Natural killer cell (primary cell): ENCODE measurements around the gene HOXC6. TPM values are rescaled to one million over a fixed set of nuclear protein-coding genes. Genes with fewer than 3 reads are reported as not detected.

Experiments used
- ATAC-seq, 3 donors: fragments of 150-1000 bp in 2 of 3; fragments of 200-7000 bp in 1 of 3; cut with Tn5 transposase; 1 replicate in 1 of 3; 2 replicates in 2 of 3; pipeline ENCODE4 v1.10.0; 2021; ENCODE audit warnings: mild to moderate bottlenecking in 2 of 3, moderate library complexity in 2 of 3
- DNase-seq, 2 donors: peaks; one replicate each; pipeline versions ENCODE4 v3.0.0 to v3.0.0-alpha.2; 2013 to 2021; ENCODE audit warnings: mixed read lengths in 1 of 2
- H3K27ac ChIP-seq: one replicate; pipeline ENCODE4 v1.5.1; 2013; ENCODE audit warnings: mild to moderate bottlenecking, low read length
- H3K27me3 ChIP-seq: one replicate; pipeline ENCODE4 v1.6.1; 2013; ENCODE audit warnings: low read length; ENCODE audit not compliant: control insufficient read depth, insufficient read depth
- H3K36me3 ChIP-seq: one replicate; pipeline ENCODE4 v1.6.1; 2013; ENCODE audit warnings: low read length; ENCODE audit not compliant: control insufficient read depth, insufficient read depth
- H3K4me1 ChIP-seq: one replicate; pipeline ENCODE4 v1.6.1; 2013; ENCODE audit warnings: low read length; ENCODE audit not compliant: control insufficient read depth, insufficient read depth
- H3K4me3 ChIP-seq: one replicate; pipeline ENCODE4 v1.5.1; 2013; ENCODE audit warnings: low read length
- H3K9me3 ChIP-seq: one replicate; pipeline ENCODE4 v1.6.1; 2013; ENCODE audit warnings: low read length; ENCODE audit not compliant: control insufficient read depth, insufficient read depth
- H3K27ac Mint-ChIP-seq, 2 donors: one replicate each; pipeline ENCODE4 v1.8.0; 2022; ENCODE audit warnings: mild to moderate bottlenecking in 2 of 2, mixed read lengths in 2 of 2, moderate library complexity in 1 of 2
- H3K27me3 Mint-ChIP-seq, 2 donors: one replicate each; pipeline ENCODE4 v1.8.0; 2022; ENCODE audit warnings: low read depth in 2 of 2, mixed read lengths in 2 of 2
- H3K36me3 Mint-ChIP-seq: one replicate; pipeline ENCODE4 v1.8.0; 2022; ENCODE audit warnings: mixed read lengths
- H3K4me1 Mint-ChIP-seq, 2 donors: one replicate each; pipeline ENCODE4 v1.8.0; 2022; ENCODE audit warnings: mixed read lengths in 2 of 2
- H3K4me3 Mint-ChIP-seq: one replicate; pipeline ENCODE4 v1.8.0; 2022; ENCODE audit warnings: mild to moderate bottlenecking, moderate library complexity, mixed read lengths
- H3K9me3 Mint-ChIP-seq, 2 donors: one replicate each; pipeline ENCODE4 v1.8.0; 2022; ENCODE audit warnings: mixed read lengths in 2 of 2
- WGBS: methylation state at CpG from one replicate; pipeline ENCODE4 v1.1.7; 2013; ENCODE audit warnings: missing lambda C conversion rate; ENCODE audit not compliant: insufficient coverage; 5-methylcytosine and 5-hydroxymethylcytosine counted together
- intact Hi-C: fragments of 100-400 bp; cut with micrococcal nuclease; formaldehyde crosslinking; loops from one replicate; pipeline ENCODE4 v1.14.2; 2022
- total RNA-seq, 4 donors: library from RNA; stranded (reverse); fragments of 120-200 nt in 1 of 4; gene quantifications; one replicate each; pipeline versions ENCODE4 v1.2.3 to v1.2.4, GENCODE V29; 2013 to 2022
- TF ChIP-seq, protein P1 (sequence below): fragments of 200-600 bp; IDR thresholded peaks from one replicate; pipeline ENCODE4 v1.8.0; 2022; ENCODE audit warnings: antibody characterized with exemption

HOXC6 gene
- total RNA-seq, 3 donors from 2014 or later (not counting 1 experiment from before 2014, with no cell fraction given): not detected

GRCh38 chr12:54048406-54049093, 20.3 kb downstream of the HOXC6 start:
- Histone ChIP-seq H3K4me3 (no peak overlapping the region), H3K27me3 (peaks cover 90% of the 10 kb centered on the region), H3K4me1 (peaks cover 48% of the 10 kb centered on the region), H3K36me3 (no peaks in the 10 kb centered on the region), H3K27ac (no peak overlapping the region), H3K9me3 (no peaks in the 10 kb centered on the region)
- DNase-seq (no peak), ATAC-seq (no peak)
- Mint-ChIP-seq H3K27me3 (peaks cover 84 to 87% of the 10 kb centered on the region in 2 donors), H3K4me1 (peaks cover 26 to 45% of the 10 kb centered on the region in 2 donors), H3K9me3 (no peaks in the 10 kb centered on the region), H3K4me3 (no peak overlapping the region), H3K36me3 (no peaks in the 10 kb centered on the region), H3K27ac (no peak overlapping the region)
- intact Hi-C loops: no loop called here
- 61% methylated on average over 3 of the region's 3 CpGs for WGBS
- TF ChIP-seq, protein P1, sequence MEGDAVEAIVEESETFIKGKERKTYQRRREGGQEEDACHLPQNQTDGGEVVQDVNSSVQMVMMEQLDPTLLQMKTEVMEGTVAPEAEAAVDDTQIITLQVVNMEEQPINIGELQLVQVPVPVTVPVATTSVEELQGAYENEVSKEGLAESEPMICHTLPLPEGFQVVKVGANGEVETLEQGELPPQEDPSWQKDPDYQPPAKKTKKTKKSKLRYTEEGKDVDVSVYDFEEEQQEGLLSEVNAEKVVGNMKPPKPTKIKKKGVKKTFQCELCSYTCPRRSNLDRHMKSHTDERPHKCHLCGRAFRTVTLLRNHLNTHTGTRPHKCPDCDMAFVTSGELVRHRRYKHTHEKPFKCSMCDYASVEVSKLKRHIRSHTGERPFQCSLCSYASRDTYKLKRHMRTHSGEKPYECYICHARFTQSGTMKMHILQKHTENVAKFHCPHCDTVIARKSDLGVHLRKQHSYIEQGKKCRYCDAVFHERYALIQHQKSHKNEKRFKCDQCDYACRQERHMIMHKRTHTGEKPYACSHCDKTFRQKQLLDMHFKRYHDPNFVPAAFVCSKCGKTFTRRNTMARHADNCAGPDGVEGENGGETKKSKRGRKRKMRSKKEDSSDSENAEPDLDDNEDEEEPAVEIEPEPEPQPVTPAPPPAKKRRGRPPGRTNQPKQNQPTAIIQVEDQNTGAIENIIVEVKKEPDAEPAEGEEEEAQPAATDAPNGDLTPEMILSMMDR: no peak

DNA sequence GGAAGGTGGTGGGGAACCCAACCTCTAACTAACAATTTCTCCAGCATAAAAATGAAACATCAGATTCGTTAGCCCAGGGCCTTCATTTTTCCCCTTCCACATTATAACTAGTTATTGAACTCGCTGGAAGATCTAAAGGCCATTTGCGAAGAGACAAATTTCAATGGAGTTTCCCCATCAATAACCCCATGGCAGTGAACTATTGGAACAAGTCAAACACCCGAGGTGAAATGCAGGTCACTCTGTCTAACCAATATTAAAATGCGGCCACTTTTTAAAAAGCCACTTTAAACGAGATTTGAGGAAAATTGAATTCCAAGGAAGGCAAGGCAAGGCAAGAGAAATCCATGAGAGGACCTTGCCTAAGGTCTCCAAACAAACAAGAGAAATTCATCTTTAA, 20.9 kb downstream of the HOXC6 start:
- Mint-ChIP-seq H3K9me3 (no peaks in the 10 kb centered on the region), H3K4me1 (peaks cover 27 to 47% of the 10 kb centered on the region in 2 donors), H3K27me3 (peaks cover 81 to 82% of the 10 kb centered on the region in 2 donors), H3K4me3 (no peak overlapping the region), H3K36me3 (no peaks in the 10 kb centered on the region), H3K27ac (no peak overlapping the region)
- ATAC-seq: no peak
- intact Hi-C loops: no loop called here
- no peak for DNase-seq
- no peak overlapping the region for H3K4me3 ChIP-seq
- H3K4me1 ChIP-seq: peaks cover 49% of the 10 kb centered on the region
- WGBS: 63% methylated on average over 6 of the region's 6 CpGs
- H3K27ac ChIP-seq: no peak overlapping the region
- peaks cover 87% of the 10 kb centered on the region for H3K27me3 ChIP-seq
- TF ChIP-seq, protein P1: no peak
- no peaks in the 10 kb centered on the region for H3K36me3 ChIP-seq
- no peaks in the 10 kb centered on the region for H3K9me3 ChIP-seq

DNA sequence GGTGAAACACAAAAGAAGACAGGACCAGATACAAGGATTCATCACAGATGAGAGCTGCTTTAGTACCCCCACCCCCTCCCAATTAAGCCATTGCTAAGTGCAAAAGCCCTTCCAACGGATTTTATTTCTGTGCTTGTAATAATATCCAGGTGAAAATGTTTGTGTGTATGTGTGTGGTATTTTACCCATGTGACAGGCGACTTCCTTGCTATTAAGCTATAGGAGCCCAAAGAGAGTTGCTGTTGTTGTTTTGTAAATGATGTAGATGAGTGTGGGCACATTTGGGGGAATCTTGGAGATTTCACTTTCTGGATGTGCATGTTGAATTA, 22.2 kb downstream of the HOXC6 start:
- Mint-ChIP-seq H3K4me3 (no peak overlapping the region), H3K36me3 (no peaks in the 10 kb centered on the region), H3K4me1 (peaks cover 36 to 55% of the 10 kb centered on the region in 2 donors), H3K27ac (peak overlapping the region in 1 of 2 donors; percentile 7), H3K9me3 (no peaks in the 10 kb centered on the region), H3K27me3 (peaks cover 75 to 79% of the 10 kb centered on the region in 2 donors)
- Histone ChIP-seq H3K4me1 (peaks cover 57% of the 10 kb centered on the region), H3K4me3 (no peak overlapping the region), H3K27me3 (peaks cover 81% of the 10 kb centered on the region), H3K9me3 (no peaks in the 10 kb centered on the region), H3K27ac (no peak overlapping the region), H3K36me3 (no peaks in the 10 kb centered on the region)
- DNase-seq (no peak), ATAC-seq (no peak)
- 34% methylated on average over 2 of the region's 2 CpGs for WGBS
- TF ChIP-seq, protein P1: no peak
- intact Hi-C loops: no loop called here
